ENCODE data around the gene CLCN1.
"Not testable (repeated sequence)": the region's sequence is repeated elsewhere in the genome, so short reads cannot be mapped to it uniquely, and the experiment has no call there.

Gene CLCN1

GRCh38 chr7:143391462-143392404 lies 75.8 kb downstream of the CLCN1 start:
- no peak for DNase-seq (ENCODE audit: low read depth)
- TF ChIP-seq MYC (IDR thresholded peaks at IDR 0.05; ENCODE audit: low read depth, low read length), result no peak
- no peak for TF ChIP-seq CTCF (IDR thresholded peaks at IDR 0.05; ENCODE audit: low read depth, low read length)
- TF ChIP-seq POLR2A (IDR thresholded peaks at IDR 0.05; ENCODE audit: extremely low read depth, insufficient read length), result no peak
- no peak for TF ChIP-seq MAX (IDR thresholded peaks at IDR 0.05; ENCODE audit: low read depth, low read length)
- no peak overlapping the region for H3K4me3 ChIP-seq (ENCODE audit: low read depth, low read length)

GRCh38 chr7:143392427-143392826 lies 76.5 kb downstream of the CLCN1 start:
- not testable (repeated sequence) for DNase-seq (ENCODE audit: low read depth); H3K4me3 ChIP-seq (ENCODE audit: low read depth, low read length)

- DNase-seq (ENCODE audit: low read depth), result no peak
- TF ChIP-seq POLR2A (IDR thresholded peaks at IDR 0.05; ENCODE audit: extremely low read depth, insufficient read length) (no peak), MYC (IDR thresholded peaks at IDR 0.05; ENCODE audit: low read depth, low read length) (no peak)
- H3K4me3 ChIP-seq (ENCODE audit: low read depth, low read length), result no peak overlapping the region
These were observed 77.0 kb downstream of the CLCN1 start for GRCh38 chr7:143392875-143393266.

GRCh38 chr7:143393267-143394041 lies 77.5 kb downstream of the CLCN1 start:
- H3K4me3 ChIP-seq (ENCODE audit: low read depth, low read length), result no peak overlapping the region
- TF ChIP-seq CTCF (IDR thresholded peaks at IDR 0.05; ENCODE audit: low read depth, low read length) (no peak), POLR2A (IDR thresholded peaks at IDR 0.05; ENCODE audit: extremely low read depth, insufficient read length) (no peak), MYC (IDR thresholded peaks at IDR 0.05; ENCODE audit: low read depth, low read length) (no peak), MAX (IDR thresholded peaks at IDR 0.05; ENCODE audit: low read depth, low read length) (no peak)
- no peak for DNase-seq (ENCODE audit: low read depth)

- H3K4me3 ChIP-seq (ENCODE audit: low read depth, low read length), result no peak overlapping the region
- TF ChIP-seq MAX (IDR thresholded peaks at IDR 0.05; ENCODE audit: low read depth, low read length) (no peak), CTCF (IDR thresholded peaks at IDR 0.05; ENCODE audit: low read depth, low read length) (no peak), MYC (IDR thresholded peaks at IDR 0.05; ENCODE audit: low read depth, low read length) (no peak), POLR2A (IDR thresholded peaks at IDR 0.05; ENCODE audit: extremely low read depth, insufficient read length) (no peak)
These were observed 78.2 kb downstream of the CLCN1 start for GRCh38 chr7:143394068-143394467.

GRCh38 chr7:143394777-143395176 lies 78.9 kb downstream of the CLCN1 start:
- no peak for TF ChIP-seq MAX (IDR thresholded peaks at IDR 0.05; ENCODE audit: low read depth, low read length)
- no peak for TF ChIP-seq POLR2A (IDR thresholded peaks at IDR 0.05; ENCODE audit: extremely low read depth, insufficient read length)
- no peak for TF ChIP-seq CTCF (IDR thresholded peaks at IDR 0.05; ENCODE audit: low read depth, low read length)
- no peak for TF ChIP-seq MYC (IDR thresholded peaks at IDR 0.05; ENCODE audit: low read depth, low read length)
- no peak for DNase-seq (ENCODE audit: low read depth)

More at GRCh38 chr7:143394068-143394467, 78.2 kb downstream of the CLCN1 start:
- DNase-seq (ENCODE audit: low read depth), result no peak

More at GRCh38 chr7:143394777-143395176, 78.9 kb downstream of the CLCN1 start:
- H3K4me3 ChIP-seq (ENCODE audit: low read depth, low read length), result no peak overlapping the region
